ENCODE measurements around the gene ISG15. TPM values are rescaled to one million over a fixed set of nuclear protein-coding genes. Genes with fewer than 3 reads are reported as not detected.

Gene ISG15
- total RNA-seq, 2 donors from 2014 or later, result 46.6 to 48.4 TPM

DNA sequence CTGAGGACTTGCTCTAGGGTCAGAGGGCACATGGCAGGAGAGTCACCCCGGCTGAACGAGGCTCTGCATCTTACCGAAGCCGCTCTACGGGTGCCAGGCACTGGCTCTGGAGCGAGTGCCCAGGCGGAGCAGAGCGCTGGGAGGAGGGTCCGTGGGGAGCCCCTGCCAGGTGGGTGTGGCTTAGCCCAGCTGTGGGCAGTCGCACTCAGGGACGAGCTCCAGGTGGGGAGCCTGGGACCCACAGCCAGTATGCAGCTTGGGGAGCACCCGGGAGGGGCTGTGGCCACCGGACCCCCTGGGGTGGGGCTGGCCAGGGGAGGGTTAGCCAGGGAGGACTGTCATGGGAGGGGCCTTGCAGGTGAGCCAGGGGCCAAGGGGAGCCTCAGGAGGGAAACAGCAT lies 10.4 kb downstream of the ISG15 start:
- WGBS, 2 experiments (ENCODE audit: insufficient coverage in 1 of 2, insufficient read length in 1 of 2), result 93 to 98% methylated on average over 10 to 13 of the region's 13 CpGs
- Histone ChIP-seq H3K4me1 (ENCODE audit: control insufficient read depth, insufficient read depth, low read length) (peaks cover 23% of the 10 kb centered on the region), H3K36me3 (ENCODE audit: control insufficient read depth, insufficient read depth, low read length) (peaks cover 37% of the 10 kb centered on the region), H3K4me3 (ENCODE audit: low read length) (no peak overlapping the region), H3K9me3 (ENCODE audit: control insufficient read depth, low read length) (no peaks in the 10 kb centered on the region), H3K9ac (ENCODE audit: extremely low read depth, low read length, poor library complexity, severe bottlenecking) (no peak overlapping the region), H3K27me3 (ENCODE audit: control insufficient read depth, insufficient read depth, low read length, poor library complexity, severe bottlenecking) (no peaks in the 10 kb centered on the region), H3K27ac (ENCODE audit: low read depth, low read length) (no peak overlapping the region)
- no peak overlapping the region for H3K4me3 Mint-ChIP-seq
- peak; percentile 72 for DNase-seq
- peaks cover 21% of the 10 kb centered on the region for H3K36me3 Mint-ChIP-seq (ENCODE audit: low read depth)
- peaks cover 16% of the 10 kb centered on the region for H3K4me1 Mint-ChIP-seq
- H3K27ac Mint-ChIP-seq, result peak overlapping the region; percentile 39
- H3K27me3 Mint-ChIP-seq (ENCODE audit: insufficient read depth), result peaks cover 13% of the 10 kb centered on the region
- TF ChIP-seq, protein P1, sequence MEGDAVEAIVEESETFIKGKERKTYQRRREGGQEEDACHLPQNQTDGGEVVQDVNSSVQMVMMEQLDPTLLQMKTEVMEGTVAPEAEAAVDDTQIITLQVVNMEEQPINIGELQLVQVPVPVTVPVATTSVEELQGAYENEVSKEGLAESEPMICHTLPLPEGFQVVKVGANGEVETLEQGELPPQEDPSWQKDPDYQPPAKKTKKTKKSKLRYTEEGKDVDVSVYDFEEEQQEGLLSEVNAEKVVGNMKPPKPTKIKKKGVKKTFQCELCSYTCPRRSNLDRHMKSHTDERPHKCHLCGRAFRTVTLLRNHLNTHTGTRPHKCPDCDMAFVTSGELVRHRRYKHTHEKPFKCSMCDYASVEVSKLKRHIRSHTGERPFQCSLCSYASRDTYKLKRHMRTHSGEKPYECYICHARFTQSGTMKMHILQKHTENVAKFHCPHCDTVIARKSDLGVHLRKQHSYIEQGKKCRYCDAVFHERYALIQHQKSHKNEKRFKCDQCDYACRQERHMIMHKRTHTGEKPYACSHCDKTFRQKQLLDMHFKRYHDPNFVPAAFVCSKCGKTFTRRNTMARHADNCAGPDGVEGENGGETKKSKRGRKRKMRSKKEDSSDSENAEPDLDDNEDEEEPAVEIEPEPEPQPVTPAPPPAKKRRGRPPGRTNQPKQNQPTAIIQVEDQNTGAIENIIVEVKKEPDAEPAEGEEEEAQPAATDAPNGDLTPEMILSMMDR (conservative IDR thresholded peaks at IDR 0.05), result no peak
- no peaks in the 10 kb centered on the region for H3K9me3 Mint-ChIP-seq

DNA sequence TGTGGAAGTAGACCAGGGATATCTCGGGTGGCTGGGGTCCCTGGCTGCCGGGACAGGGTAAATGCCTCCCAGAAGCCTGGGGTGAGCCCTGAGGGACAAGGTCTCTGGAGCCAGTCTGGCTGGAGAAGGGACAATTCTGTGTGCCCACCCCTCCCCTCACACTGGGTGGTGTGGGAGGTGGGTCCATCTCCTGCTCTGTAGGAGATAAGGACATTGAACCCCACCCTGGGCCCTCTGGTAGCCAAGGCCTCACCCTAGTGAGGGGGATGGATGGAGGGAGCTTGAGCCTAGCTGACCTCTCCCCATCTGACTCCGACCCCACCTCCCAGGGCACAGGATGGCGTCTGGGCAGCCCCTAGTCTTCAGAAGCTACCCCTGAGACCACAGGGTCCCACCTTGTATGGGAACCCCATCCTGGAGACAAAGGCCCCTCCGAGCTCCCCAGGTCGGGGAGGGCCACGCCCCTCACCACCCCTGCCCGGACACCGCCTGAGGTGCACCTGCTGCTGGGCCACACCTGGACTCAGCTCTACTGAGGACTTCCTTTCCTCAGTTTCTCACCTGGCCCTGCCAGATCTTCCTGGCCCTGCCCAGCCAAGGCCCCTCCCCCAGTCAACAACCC lies 11.0 kb downstream of the ISG15 start:
- Histone ChIP-seq H3K27me3 (ENCODE audit: control insufficient read depth, insufficient read depth, low read length, poor library complexity, severe bottlenecking) (no peaks in the 10 kb centered on the region), H3K9ac (ENCODE audit: extremely low read depth, low read length, poor library complexity, severe bottlenecking) (peak overlapping the region; percentile 25), H3K36me3 (ENCODE audit: control insufficient read depth, insufficient read depth, low read length) (peaks cover 37% of the 10 kb centered on the region), H3K9me3 (ENCODE audit: control insufficient read depth, low read length) (no peaks in the 10 kb centered on the region), H3K27ac (ENCODE audit: low read depth, low read length) (no peak overlapping the region), H3K4me1 (ENCODE audit: control insufficient read depth, insufficient read depth, low read length) (peaks cover 23% of the 10 kb centered on the region), H3K4me3 (ENCODE audit: low read length) (no peak overlapping the region)
- peaks cover 13% of the 10 kb centered on the region for H3K27me3 Mint-ChIP-seq (ENCODE audit: insufficient read depth)
- peaks cover 16% of the 10 kb centered on the region for H3K4me1 Mint-ChIP-seq
- no peak for DNase-seq
- H3K27ac Mint-ChIP-seq, result peak overlapping the region; percentile 81
- WGBS, 2 experiments (ENCODE audit: insufficient coverage in 1 of 2, insufficient read length in 1 of 2), result 71 to 82% methylated on average over 4 to 9 of the region's 9 CpGs
- no peaks in the 10 kb centered on the region for H3K9me3 Mint-ChIP-seq
- TF ChIP-seq, protein P1 (conservative IDR thresholded peaks at IDR 0.05), result no peak
- H3K4me3 Mint-ChIP-seq, result peak overlapping the region; percentile 16
- H3K36me3 Mint-ChIP-seq (ENCODE audit: low read depth), result peaks cover 21% of the 10 kb centered on the region

DNA sequence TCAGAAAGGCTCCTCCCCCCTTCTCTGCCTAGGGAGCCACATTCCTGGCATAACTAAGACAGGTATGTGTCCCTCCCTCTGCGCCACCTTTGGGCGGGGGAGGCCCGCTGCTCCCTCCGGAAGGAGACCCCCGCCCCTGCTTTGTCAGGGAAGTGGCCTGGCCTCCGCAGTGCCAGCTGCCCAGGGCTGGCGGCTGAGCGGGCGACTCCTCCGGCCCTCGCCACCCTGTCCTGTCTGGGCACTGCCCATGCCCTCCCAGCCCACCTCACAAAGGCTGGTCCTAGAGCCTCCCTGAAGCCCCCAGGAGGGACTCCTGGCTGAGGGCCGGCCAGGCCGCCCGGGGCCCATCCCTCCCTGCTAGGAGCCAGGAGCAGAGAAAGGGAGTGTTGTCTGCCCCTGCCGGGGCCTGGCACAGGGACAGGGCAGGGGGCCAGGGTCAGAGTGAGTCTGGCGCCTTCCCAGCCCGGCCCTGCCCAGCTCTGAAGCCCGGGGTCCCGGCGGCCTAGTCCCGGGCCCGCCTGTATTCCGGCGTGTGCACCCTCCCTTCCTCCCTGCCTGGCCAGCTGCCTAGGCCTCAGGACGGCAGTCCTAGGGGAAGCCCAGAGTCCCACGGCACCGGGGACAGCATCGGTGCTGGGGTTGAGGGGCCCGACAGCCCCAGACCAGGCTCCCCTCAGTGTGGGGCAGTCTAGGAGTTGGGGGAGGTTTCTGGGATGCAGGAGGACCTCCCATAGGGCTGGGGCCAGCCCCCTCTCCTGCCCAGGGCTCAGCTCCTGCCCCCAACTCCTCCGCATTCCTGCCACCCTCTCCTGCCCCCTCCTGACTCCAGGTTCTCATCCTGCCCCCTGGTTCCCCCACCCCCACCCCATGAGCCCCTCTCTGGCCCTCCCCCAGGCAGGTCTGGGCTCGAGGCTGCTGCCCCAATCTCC lies 11.7 kb downstream of the ISG15 start:
- Mint-ChIP-seq H3K27ac (peak overlapping the region; percentile 81), H3K27me3 (ENCODE audit: insufficient read depth) (peaks cover 13% of the 10 kb centered on the region), H3K9me3 (no peaks in the 10 kb centered on the region), H3K4me3 (peak overlapping the region; percentile 16), H3K36me3 (ENCODE audit: low read depth) (peaks cover 21% of the 10 kb centered on the region), H3K4me1 (peaks cover 16% of the 10 kb centered on the region)
- WGBS, 2 experiments (ENCODE audit: insufficient coverage in 1 of 2, insufficient read length in 1 of 2), result 75 to 93% methylated on average over 6 to 31 of the region's 31 CpGs
- TF ChIP-seq, protein P1 (conservative IDR thresholded peaks at IDR 0.05), result no peak
- DNase-seq, result peak; percentile 95
- peaks cover 23% of the 10 kb centered on the region for H3K4me1 ChIP-seq (ENCODE audit: control insufficient read depth, insufficient read depth, low read length)
- no peaks in the 10 kb centered on the region for H3K27me3 ChIP-seq (ENCODE audit: control insufficient read depth, insufficient read depth, low read length, poor library complexity, severe bottlenecking)
- peak overlapping the region; percentile 44 for H3K27ac ChIP-seq (ENCODE audit: low read depth, low read length)
- H3K36me3 ChIP-seq (ENCODE audit: control insufficient read depth, insufficient read depth, low read length), result peaks cover 37% of the 10 kb centered on the region
- H3K9me3 ChIP-seq (ENCODE audit: control insufficient read depth, low read length), result no peaks in the 10 kb centered on the region
- H3K9ac ChIP-seq (ENCODE audit: extremely low read depth, low read length, poor library complexity, severe bottlenecking), result peak overlapping the region; percentile 68
- H3K4me3 ChIP-seq (ENCODE audit: low read length), result no peak overlapping the region

Data from endodermal cell (in vitro differentiated cells).